HG03045 (cell line): ENCODE data around the gene C11orf16.
"Not testable (repeated sequence)": the region's sequence is repeated elsewhere in the genome, so short reads cannot be mapped to it uniquely, and the experiment has no call there.

Experiments
- ATAC-seq: cut with Tn5 transposase; IDR thresholded peaks from one replicate; pipeline ENCODE4 v1.9.1; 2021; ENCODE audit warnings: mild to moderate bottlenecking, moderate library complexity; ENCODE audit not compliant: unreplicated experiment

C11orf16 gene, protein sequence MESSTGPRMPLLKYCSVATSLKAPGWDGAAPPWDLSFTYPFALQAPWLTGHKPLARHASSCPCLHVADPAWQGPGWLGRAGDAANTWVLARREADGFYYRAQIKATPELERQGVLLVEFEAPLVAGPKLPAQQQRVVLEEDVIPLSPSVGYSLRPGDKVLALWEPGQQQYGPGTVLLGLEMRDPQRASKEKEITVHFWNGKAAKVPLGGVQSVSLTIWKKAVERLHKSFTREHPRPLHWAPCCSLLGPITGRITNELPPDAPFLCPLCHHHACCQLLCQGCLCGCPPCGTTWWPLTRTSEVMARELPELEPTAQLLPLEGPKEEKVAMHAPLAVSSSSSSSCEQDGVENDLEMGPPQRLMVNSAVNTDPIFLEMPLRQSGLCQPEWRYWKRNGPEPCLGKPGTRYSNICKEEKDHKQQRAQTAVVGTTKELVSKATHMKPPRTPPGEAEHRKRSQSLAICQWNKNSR

GRCh38 chr11:8932564-8933180, at the start of gene C11orf16:
TSS of gene C11orf16 (minus strand) at chr11:8932947. CDS start at chr11:8932308, 639 bp downstream.
- ATAC-seq: no peak

GRCh38 chr11:8980485-8980884, 47.7 kb upstream of the C11orf16 start:
- no peak for ATAC-seq

DNA sequence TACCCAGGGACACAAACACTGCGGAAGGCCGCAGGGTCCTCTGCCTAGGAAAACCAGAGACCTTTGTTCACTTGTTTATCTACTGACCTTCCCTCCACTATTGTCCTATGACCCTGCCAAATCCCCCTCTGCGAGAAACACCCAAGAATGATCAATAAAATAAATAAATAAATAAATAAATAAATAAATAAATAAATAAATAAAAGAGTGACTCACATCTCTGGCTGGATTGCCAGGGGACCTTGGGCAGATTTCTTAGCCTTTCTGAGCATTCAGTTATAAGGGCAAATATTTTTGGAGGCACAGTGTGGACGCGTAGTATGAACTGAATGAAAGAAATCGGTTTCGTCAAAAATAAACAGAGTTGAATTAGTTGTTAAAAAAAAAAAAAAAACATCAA, 46.6 kb upstream of the C11orf16 start:
- ATAC-seq: not testable (repeated sequence)

GRCh38 chr11:8973121-8973520, 40.4 kb upstream of the C11orf16 start:
- ATAC-seq: no peak

- no peak for ATAC-seq
Measured at GRCh38 chr11:8971924-8972316, 39.2 kb upstream of the C11orf16 start.

- no peak for ATAC-seq
Measured at GRCh38 chr11:8971196-8971923, 38.6 kb upstream of the C11orf16 start.

DNA sequence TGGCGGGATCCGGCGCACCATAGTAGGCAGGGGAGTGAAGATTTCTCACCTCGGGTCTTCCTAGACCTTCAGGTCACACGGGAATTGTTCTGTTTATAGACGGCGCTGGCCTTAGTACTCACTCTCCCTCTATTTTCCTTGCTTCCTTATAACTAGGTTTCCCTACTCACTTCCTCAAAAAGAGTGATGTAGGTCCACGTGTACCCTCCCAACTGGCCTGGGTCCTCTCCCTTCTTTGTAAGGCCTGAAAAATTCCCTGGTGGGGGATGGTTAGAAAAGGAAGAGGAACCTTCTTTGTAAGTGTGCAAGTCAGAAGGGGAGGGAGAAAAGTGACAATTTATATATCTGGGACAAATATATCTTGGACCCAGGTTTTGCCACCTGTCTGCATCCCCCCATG, 34.4 kb upstream of the C11orf16 start:
- no peak for ATAC-seq

- peak; percentile 91 for ATAC-seq
Measured at GRCh38 chr11:8964324-8965320, 31.9 kb upstream of the C11orf16 start, which contains the start of gene TMEM9B. TSS of gene TMEM9B (minus strand) at chr11:8964442. CDS start at chr11:8964313, 129 bp downstream.

DNA sequence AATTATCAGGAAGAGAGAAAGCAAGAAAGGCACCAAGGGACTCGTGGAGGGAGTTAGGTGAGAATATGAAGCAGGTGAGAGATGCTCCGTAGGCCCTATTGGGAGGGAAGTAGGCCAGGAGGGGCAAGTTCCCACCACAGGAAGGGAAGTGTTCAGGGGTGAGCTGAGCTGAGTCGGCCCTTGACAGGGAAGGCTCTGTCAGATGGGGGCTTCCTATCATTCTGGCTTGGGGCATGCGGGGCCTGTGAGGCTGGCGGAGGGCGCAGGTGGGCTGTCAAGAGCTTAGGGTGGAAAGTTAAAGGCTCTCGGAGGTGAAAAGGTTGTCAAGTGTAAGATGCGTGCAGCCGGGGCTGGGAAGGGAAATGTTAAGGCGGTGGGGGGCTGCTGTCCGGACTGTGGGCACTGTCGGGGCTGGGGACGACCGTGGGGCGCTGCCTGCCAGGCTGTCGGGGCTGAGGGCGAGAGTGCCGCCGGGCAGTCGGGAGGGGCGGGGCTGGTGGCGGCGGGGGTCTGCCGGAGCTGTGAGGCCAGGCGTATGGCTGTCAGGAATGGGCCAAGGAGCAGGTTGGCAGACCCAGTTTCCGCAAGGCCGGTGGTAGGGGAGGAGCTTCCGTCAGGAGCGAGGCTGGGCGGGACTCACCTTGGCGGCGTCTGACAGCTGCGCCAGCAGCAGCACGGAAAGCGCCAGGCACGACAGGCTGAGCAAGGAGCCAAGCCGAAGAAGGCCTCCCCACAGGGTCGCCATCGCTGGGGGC, 31.0 kb upstream of the C11orf16 start:
- ATAC-seq: peak; percentile 68

GRCh38 chr11:8962841-8963240, 30.1 kb upstream of the C11orf16 start:
- no peak for ATAC-seq

- no peak for ATAC-seq
Measured at GRCh38 chr11:8961401-8961800, 28.7 kb upstream of the C11orf16 start.

DNA sequence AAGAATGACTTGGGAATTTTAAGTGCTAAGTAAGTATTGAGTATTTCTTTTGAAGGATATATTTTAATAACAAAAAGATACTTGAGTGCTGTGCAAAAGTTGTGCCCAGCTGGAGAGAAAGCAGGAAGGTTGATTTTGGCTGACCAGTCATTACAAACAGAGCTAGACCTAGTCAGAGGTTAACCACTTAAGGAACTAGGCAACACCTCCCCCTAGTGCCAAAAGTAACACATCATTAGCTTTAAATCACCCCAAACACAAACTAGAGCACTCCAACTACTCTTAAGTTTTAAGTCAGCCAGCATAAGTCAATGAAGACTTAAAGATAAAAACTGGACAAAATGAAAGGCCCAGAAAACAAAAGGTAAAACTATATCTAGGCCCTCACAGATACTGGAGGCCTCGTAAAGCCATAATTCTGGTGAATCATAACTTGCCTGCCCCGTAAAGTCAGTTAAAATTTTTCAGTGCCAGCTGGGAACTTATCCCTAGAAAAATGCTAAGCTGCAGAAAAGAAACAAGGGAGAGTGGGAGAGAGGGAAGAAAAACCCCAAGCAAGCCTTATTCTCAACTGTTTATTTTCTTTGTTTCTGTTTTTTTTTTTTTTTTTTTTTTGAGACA, 26.9 kb upstream of the C11orf16 start:
- ATAC-seq: peak; percentile 32

- no peak for ATAC-seq
Measured at GRCh38 chr11:8956860-8957259, 24.1 kb upstream of the C11orf16 start.

- ATAC-seq: no peak
Measured at GRCh38 chr11:8948886-8949285, 16.1 kb upstream of the C11orf16 start.

DNA sequence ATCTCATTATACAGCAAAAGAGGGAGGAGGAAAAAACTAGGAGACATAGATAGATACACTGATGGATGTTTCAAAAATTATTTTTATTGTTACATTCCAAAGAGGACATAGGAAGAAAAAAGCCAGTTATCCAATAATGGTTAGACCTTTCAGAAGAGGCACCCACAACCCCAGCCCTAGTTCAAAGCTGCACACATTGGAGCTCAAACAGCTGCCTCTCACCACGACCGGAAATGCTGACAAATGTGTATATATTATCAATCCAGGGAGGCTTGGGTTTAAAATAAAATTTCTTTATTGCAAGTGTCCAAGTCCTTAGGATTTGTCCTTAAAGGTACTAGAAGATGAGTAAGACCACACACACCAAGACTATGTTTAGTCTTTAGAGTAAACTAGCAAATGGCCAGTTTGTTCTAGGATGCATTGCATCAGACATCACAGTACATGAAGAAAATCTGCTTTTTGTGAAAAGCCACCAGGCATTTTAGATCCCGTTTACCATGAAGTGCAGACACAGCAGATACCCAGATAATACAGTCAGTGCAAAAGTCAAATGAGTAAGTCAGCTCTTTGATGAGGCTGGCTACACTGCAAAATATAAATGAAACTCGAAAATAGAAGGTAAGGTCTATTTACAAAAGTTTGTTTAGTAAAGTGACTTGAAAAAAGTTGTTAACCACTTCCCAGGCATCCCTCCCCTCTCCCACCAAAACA, 14.6 kb upstream of the C11orf16 start:
- ATAC-seq: no peak

- no peak for ATAC-seq
Measured at GRCh38 chr11:8942518-8943066, 9.8 kb upstream of the C11orf16 start, which contains the start of gene ASCL3. TSS of gene ASCL3 (minus strand) at chr11:8943016. CDS start at chr11:8938161, 4,855 bp downstream.

- ATAC-seq: no peak
Measured at GRCh38 chr11:8941341-8942103, 8.8 kb upstream of the C11orf16 start.
